ENCODE data around the gene USP47.
A peak's percentile ranks its signal among the peaks of the same experiment; 100 is the strongest.

The USP47 gene

DNA sequence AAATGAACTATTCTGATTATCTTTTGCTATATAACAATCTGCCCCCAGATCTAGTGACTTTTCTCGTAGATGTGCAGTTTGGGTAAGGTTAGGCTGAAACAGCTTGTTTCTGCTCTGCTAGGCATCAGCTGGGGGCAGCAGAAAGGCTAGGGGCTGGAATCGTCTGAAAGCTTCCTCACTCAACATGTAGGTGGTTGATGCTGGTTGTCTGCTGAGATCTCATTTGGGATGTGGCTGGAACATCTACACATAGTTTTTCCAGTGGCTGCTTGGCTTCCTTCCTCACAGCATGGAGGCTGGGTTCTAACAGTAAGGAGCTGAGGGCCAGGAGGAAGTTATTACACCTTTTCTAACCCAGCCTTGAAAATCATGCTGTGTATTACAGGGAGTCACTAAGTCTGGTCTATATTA is 30.2 kb downstream of the USP47 start:
- DNase-seq = no peak

DNA sequence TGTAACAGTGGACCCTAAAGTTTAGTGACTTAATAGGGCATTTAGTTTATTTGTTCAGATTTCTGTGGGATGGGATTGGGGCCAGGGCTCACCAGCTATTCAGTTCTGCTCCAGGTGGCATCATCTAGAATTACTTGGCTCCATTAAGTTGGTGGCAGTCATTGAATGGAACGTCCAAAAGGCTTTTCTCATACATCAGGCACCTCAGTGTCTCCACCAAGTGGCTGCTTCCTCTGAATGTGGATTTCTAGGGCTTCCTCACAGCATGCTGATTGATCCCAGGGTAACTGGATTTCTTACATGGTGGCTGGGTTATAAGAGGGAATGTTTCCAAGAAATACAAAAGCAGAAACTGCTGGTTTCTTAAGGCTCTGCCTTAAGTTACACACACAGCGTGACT is 34.7 kb downstream of the USP47 start:
- peak; percentile 54 for DNase-seq

DNA sequence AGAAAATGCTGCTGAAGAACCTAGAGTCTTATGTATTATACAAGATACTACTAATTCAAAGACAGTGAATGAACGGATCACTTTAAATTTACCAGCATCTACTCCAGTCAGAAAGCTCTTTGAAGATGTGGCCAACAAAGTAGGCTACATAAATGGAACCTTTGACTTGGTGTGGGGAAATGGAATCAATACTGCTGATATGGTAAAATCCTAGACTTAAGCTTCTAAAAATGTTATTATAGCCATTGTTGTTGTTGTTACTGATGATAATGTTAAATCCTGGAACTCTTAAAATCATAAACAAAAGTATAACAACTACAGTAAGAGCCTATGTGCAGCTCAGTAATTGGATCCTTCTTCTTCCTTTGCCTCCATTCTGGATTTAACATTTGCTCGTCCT is 38.4 kb downstream of the USP47 start:
- DNase-seq = no peak

DNA sequence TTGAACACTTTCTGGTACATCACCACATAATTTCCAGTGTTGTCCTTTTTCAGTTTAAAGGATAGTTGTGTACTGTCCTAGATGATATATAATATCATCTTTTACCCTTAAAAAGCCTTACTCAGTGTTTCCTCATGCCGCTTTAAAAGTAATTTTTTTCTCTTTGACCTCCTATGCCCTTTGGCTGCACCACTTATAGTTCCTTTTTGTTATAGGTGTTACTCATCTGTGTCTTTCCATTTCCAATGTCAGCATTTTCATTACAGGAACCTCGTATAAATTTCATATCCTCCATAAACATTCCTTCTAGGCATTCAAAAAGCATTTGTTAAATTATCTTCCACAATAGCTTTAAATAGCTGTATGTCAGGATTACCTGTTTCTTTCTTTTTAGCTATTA is 40.8 kb downstream of the USP47 start:
- no peak for DNase-seq

DNA sequence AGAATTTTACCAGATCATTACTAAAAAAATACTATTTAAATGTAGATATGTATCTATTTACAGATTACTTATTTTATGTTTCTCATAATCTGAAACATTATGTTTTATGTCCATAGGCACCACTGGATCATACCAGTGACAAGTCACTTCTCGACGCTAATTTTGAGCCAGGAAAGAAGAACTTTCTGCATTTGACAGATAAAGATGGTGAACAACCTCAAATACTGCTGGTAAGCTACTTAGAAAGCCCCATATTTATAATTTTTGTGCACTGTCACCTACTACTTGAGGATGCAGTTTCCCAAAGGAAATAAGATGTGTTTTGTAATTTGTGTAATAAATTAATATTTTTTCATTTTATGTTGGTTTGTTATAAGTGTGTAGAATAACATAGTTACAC is 42.6 kb downstream of the USP47 start:
- no peak for DNase-seq

DNA sequence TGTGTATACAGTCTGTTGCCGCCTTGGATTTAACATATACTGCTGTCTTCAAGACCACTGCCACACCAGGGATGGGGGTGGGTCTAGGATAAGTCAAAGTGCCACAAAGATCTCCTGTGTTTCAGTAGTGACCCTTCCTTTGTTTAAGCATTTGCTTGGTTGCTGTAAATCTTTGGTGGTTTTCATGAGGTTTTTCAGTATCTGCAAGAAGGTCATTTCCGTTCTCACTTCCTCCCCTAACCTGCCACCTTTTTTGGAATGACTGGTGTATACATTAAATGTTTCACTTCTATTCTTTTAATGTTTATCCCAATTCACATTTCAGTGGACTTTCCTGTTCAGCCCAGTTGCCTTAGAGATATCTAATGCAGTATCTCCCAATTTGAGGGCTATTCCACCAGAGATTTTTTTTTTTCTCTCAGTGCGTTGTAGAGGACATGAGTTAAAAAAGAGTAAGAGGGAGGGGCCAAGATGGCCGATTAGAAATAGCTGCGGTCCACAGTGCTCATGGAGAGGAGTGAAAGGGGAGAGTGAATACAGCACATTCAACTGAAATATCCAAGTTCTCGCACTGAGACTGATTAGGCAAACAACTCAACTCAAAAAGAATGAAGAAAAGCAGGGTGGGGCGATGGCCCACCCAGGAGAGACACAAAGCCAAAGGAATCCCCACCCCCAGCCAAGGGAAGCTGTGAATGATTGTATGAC is 43.2 kb downstream of the USP47 start:
- no peak for DNase-seq

DNA sequence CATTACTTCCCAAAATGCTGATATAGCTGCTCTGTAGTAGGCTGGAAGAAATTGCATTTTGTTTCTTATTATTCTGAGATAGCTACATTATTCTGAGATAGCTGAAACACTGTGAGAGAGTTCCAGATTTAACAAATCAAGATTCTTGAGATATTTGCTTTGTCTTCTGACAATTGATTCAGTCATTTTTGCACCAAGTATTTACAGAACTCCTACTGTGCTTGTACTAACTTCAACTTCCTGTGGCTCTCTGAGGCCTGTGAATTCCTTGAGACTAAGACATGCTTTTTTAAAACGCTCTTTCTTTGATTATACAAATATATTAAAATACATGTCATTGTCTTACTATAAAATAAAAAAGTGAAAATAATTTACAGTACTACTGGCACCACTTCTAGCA is 52.7 kb downstream of the USP47 start:
- no peak for DNase-seq

DNA sequence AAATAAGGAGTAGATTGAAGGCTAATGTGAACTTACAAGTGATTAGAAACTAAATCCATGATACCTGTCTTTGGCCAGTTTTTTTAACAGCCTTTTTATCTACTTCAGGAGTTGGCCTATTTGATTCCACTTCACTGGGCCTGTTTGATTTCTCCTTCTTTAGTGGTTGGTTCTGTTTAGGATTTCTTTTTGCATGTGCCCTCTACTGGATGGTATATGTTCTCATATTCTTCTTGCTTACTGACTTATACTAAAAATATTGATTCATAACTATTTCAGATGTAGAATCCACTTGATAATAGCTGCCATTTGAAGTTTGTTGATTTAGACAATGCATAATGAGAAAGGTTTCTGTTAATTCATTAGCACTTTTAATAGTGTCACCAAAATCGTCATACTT is 53.9 kb downstream of the USP47 start:
- DNase-seq = peak; percentile 25

DNA sequence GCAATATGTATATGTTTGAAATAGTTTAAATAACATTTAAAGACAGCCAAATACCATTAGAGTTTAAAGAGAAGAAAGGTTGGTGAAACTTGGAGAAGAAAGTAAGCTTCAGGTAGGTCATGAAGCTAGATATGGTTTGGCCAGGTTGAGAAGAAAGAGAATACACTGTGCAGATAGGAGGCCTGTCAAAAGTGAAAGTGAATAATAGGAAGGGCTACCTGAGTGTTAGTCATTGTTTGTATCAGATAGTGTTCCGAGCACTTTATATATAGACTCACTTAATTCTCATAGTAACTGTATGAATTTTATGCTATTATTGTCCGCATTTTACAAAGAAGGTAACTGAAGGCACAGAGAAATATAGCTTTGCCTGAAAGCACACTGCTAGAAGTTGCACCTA is 56.9 kb downstream of the USP47 start:
- no peak for DNase-seq

DNA sequence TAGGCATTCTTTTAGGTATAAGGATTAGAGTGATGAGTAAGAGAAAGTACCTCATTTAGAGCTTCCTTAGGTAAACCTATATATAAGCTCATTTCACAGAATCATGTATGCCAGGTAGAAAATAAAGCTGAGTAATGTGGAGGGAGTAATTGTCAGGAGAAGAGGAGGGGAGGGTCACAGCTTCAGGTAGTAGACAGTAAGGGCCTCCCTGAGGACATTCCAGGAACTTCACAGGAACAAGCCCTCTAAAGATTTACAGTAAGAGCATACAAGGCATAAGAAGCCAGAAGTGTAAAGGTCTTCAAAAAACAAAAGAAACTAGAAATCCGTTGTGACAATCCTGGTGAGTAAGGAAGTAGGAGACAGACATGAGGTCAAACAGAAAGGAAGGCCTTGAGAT is 57.6 kb downstream of the USP47 start:
- no peak for DNase-seq

DNA sequence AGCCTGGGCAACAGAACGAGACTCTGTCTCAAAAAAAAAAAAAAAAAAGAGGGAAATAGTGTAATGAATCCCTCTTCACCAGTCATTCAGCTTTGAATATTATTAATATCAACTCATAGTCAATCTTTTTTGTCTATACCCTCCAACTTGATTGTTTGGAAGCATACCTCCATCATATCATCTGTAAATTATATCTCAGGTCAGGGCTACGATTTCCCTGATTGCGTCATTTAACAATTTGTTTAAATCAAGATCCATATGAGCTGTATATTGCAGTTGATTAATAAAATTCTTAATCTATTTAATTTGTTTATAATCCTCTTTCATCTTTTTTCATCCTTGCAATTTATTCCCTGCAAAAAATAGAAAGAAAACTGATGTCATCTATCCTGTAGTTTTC is 60.2 kb downstream of the USP47 start:
- no peak for DNase-seq

DNA sequence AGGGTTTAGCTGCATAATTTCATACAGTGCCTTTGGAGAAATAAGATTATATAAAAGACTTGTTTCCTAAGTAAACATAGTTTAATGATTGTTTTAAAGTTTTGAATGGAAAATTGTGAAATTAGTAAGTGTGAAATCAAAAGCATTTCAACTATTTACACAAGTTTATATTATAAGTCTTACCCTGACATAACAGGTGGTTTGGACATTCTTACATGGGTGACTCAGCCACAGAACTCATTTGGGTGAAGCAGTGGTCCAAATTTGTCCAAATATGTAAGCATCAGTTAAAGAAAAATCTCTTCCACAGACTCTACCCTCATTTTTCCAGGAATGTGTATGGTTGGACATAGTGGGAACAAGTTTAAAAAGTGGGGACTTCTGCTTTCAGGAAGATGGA is 68.0 kb downstream of the USP47 start:
- no peak for DNase-seq

DNA sequence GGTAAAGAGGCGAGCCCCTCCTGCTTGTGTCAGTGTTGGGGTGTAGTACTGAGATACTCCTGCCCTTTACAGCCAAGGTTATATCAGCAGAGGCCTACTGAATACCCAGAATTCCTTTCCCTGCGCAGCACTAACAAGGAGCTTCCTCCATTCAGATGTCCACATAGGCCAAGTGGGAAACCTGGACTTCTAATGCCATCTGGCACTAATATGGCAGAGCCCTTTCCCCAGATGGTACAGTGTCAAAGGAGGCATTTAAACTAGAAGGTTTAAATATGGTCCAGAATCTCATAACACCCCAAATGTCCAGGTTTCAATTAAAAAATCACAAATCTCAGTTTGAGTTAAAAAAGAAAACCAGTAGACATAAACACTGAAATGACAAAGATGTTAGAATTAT is 68.8 kb downstream of the USP47 start:
- no peak for DNase-seq

DNA sequence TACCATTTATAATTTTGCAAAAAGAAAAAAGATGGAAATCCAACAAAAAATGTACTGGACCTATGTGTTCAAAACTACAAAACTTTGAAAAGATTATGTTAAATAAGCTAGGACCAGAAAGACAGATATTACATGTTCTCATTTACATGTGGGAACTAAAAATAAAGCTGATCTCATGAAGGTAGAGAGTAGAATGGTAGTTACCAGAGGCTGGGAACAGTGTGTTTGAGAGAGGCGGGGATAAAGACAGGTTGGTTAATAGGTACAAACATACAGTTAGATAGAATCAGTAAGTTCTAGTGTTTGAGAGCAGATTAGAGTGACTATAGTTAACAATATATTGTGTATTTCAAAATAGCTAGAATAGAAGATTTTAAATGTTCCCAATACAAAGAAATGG is 71.6 kb downstream of the USP47 start:
- no peak for DNase-seq

DNA sequence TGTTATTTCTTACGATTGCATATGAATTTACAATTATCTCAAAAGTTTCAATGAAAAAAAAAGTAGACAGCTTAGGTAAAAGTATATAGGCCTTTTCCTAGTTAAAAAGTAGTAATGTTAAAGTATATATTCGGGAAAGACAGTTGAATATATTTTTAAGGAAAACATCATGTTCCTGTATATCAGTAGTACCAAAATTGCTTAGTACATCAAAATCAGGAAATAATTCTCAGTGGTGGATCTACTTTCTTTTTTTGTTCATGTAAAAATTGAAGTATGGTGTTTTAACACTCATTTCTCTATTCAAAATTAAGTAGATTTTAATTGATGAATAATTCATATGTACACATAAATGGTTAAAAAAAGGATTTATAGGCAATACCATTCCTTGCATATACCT is 73.9 kb downstream of the USP47 start:
- no peak for DNase-seq

DNA sequence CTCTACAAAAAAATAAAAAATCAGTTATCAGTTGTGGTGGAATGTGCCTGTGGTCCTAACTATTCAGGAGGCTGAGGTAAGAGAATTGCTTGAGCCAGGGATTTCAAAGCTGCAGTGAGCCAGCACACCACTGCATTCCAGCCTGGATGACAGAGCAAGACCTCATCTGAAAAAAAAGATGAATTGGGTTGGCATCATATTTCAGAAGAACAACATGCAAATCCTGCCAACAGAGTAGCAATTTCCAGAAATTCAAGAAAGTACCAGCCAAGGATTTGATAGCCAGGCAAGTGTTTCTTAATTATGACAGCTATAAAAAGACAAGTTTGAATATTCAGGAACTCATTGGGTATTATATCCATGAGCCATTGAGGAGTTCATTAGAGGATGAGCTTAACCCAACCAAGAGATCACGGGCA is 75.2 kb downstream of the USP47 start:
- DNase-seq = no peak

DNA sequence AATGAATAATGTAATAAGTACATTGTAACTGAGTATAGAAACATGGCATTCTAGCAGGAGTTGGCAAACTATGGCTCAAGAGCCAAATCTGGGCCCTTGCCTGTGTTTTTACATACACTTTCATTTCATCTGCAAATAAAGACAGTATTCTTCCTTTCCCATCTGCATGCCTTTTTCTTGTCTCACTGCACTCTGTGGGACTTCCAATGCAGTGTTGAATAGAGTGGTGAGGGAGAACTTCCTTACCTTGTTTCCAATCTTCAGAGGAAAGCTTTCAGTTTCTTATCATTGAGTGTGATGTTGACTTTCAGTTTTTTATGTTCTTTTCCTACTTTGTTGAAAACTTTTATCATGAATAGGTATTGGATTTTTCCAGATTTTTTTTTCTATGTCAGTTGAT is 82.1 kb downstream of the USP47 start:
- DNase-seq = no peak

DNA sequence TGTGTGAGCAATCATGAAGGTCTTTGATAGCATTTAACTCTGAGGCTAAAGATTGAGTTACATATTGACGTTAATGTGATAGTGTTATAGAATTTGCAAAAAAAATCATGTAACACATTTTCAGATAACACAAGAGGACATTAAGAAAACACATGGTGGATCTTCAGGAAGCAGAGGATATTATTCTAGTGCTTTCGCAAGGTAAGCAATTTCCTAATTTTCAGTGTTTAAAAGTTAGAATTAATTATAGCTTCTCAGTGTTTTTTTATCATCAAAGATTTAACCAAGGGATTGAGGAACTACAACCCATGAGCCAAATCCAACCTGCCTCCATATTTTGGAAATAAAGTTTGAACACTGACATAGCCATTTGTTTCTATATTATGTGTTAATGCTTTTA is 88.1 kb downstream of the USP47 start:
- no peak for DNase-seq

DNA sequence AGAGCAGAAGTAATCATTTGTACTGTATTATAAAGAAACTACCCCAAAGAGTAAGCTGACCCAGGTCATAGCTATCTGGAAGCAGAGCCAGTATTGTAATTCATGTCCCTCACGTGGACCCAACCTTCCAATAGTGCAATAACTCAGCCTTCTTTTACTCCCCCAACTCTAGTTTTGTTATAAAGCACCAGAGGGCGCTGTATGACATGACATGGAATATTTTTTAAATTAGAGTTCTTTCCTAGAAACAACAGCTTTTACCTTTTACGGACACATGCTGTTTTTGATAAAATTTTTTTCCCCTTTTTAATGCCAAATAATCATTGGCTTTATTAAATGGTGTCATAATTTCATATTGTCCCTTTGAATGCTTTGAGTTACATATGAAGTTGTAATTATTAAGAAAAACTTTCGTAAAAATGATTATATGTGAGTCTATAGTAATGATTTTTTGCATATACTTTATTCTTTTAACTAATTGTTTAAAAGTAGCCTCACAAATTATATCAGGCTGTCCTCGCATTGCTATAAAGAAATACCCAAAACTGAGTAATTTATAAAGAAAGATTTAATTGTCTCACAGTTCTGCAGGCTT is 89.8 kb downstream of the USP47 start:
- DNase-seq = peak; percentile 84

DNA sequence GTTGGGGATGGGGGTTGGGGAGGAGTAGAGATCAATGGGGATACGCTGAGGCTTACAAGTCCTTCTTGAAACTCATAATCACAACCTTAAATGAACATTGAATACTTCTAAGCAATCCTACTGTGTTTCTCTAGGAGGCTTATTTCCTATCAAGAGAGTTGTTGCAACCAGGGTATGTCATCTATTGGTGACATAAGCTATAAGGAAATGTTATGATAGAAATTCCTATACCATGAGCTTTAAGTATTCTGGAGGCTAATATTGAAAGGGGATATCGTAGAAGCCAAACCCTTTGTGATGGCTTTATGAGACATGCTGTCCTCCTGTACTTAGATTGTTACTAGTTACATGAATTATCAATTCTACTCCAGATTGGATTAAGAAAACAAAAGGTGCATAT is 93.8 kb downstream of the USP47 start:
- DNase-seq = no peak

DNA sequence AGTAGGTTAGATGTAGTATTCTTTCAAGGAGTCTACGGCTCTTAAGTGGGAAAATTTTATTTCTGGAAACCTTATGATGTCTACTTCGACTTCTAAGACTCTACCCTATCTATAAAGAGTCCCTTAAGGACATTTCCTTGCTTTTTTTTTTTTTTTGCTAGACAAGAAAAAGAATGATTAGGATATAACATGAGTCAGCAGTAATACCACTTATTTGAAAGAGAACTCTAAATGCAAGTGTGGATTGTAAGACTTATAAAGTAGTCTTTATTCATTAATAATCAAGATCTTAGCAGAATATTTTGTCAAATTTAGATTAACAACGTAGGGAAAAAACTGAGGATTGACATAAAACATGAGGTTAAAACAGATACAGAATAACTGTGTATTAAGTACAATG is 95.7 kb downstream of the USP47 start:
- no peak for DNase-seq

DNA sequence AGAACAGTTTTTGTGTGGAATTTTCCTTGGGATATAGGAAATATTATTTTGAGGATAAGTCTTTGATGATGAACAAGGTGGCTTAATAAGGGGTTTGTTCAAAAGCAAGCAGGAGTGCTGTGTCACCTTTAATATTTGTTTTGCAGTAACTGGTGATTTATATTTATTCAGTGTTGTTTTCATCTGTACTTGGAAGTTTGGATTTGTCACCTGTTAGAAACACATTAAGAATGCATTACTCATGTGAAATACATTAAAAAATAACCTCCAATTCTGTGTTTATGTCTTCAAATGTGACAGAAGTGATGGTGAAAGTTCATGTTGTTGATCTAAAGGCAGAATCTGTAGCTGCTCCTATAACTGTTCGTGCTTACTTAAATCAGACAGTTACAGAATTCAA is 96.2 kb downstream of the USP47 start:
- no peak for DNase-seq

DNA sequence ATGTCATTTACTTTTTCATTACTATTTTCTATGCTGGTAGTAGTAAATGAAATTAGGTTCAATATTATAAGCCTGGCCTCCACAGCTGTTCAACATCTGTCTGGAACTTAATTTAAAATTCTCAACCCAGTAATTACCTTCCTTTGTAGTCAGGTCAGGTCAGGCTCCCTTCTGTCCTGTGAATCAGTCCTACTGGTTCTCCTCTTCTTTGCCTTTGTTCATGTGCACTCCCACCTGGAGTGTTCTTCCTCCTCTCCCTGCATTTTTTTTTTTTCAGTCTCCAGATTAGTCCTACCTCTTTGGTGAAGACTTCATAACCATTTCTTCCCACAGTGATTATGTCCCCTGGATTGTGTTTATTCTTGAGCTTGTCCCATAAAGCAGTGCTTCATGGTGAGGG is 98.8 kb downstream of the USP47 start:
- no peak for DNase-seq

DNA sequence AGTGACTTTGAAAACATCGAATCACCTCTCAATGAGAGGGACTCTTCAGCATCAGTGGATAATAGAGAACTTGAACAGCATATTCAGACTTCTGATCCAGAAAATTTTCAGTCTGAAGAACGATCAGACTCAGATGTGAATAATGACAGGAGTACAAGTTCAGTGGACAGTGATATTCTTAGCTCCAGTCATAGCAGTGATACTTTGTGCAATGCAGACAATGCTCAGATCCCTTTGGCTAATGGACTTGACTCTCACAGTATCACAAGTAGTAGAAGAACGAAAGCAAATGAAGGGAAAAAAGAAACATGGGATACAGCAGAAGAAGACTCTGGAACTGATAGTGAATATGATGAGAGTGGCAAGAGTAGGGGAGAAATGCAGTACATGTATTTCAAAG is 100.9 kb downstream of the USP47 start:
- no peak for DNase-seq

DNA sequence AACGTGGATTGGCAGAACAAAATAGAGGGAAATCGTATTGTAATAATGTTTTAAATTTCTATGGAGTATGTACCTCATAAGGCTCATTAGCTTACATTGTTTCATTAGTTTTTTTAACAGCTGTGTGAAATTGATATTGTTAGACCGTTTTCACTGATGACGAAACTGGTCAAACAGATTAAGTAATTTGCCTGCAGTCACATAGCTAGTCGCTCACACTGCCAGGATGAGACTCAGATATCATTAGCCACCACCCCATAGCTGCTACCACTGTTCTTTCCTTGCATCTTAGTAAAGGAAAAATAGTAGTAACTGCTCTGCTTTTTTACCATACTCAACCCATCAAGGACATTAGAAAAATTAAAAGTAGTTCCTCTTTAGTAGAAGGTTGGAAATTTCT is 102.7 kb downstream of the USP47 start:
- peak; percentile 39 for DNase-seq
